GM23338 (cell line): ENCODE results near the gene SNX5. TPM values are rescaled to one million over a fixed set of nuclear protein-coding genes. Genes with fewer than 3 reads are reported as not detected.

Experiments
- ATAC-seq: fragments of 200-7000 bp; cut with Tn5 transposase; 3 replicates; pipeline ENCODE4 v1.9.1; 2020
- DNase-seq: peaks from one replicate; pipeline ENCODE4 v3.0.0-alpha.2; 2015; ENCODE audit warnings: low spot score
- H2AFZ ChIP-seq: fragments of 200-600 bp; sonication (generic); 2 replicates; pipeline ENCODE4 v1.8.0; 2016; ENCODE audit warnings: antibody characterized with exemption, mild to moderate bottlenecking, moderate library complexity
- H3F3A ChIP-seq: fragments of 200-600 bp; sonication (generic); replicated peaks from 2 replicates; pipeline ENCODE4 v1.8.0; 2017; ENCODE audit warnings: antibody characterized with exemption, mixed run types, low read depth
- H3K27ac ChIP-seq: fragments of 200-600 bp; sonication (generic); 2 replicates; pipeline ENCODE4 v1.6.1; 2016; ENCODE audit warnings: low read depth
- H3K27me3 ChIP-seq: fragments of 200-600 bp; sonication (generic); 2 replicates; pipeline ENCODE4 v1.8.0; 2016; ENCODE audit warnings: mild to moderate bottlenecking, mixed run types, moderate library complexity; ENCODE audit not compliant: insufficient read depth
- H3K36me3 ChIP-seq: fragments of 200-600 bp; sonication (generic); 2 replicates; pipeline ENCODE4 v1.8.0; 2016; ENCODE audit warnings: mild to moderate bottlenecking; ENCODE audit not compliant: insufficient read depth
- H3K4me1 ChIP-seq: fragments of 200-600 bp; sonication (generic); 2 replicates; pipeline ENCODE4 v1.8.0; 2016; ENCODE audit warnings: mild to moderate bottlenecking, moderate library complexity; ENCODE audit not compliant: insufficient read depth
- H3K4me2 ChIP-seq: fragments of 200-600 bp; sonication (generic); 2 replicates; pipeline ENCODE4 v1.7.1; 2017; ENCODE audit warnings: mixed run types
- H3K4me3 ChIP-seq: fragments of 200-600 bp; sonication (generic); 2 replicates; pipeline ENCODE4 v1.6.1; 2016; ENCODE audit warnings: mixed run types
- H3K79me2 ChIP-seq: fragments of 200-600 bp; sonication (generic); replicated peaks from 2 replicates; pipeline ENCODE4 v1.8.0; 2017; ENCODE audit warnings: mild to moderate bottlenecking; ENCODE audit not compliant: insufficient read depth
- H3K9me2 ChIP-seq: fragments of 200-600 bp; sonication (generic); 2 replicates; pipeline ENCODE4 v1.8.0; 2017; ENCODE audit not compliant: insufficient read depth
- H4K20me1 ChIP-seq: fragments of 200-600 bp; sonication (generic); replicated peaks from 2 replicates; pipeline ENCODE4 v1.8.0; 2017; ENCODE audit warnings: mild to moderate bottlenecking; ENCODE audit not compliant: insufficient read depth
- H3K27ac Mint-ChIP-seq: 2 replicates; pipeline ENCODE4 v1.8.0; 2020; ENCODE audit warnings: inconsistent platforms, mild to moderate bottlenecking, moderate library complexity, mixed read lengths
- H3K27me3 Mint-ChIP-seq: 3 replicates; pipeline ENCODE4 v1.8.0; 2022; ENCODE audit warnings: low read depth, mild to moderate bottlenecking, moderate library complexity, mixed read lengths, inconsistent platforms; ENCODE audit not compliant: insufficient read depth, poor library complexity
- H3K36me3 Mint-ChIP-seq: 3 replicates; pipeline ENCODE4 v1.8.0; 2021; ENCODE audit warnings: low read depth, mild to moderate bottlenecking, inconsistent platforms, moderate library complexity, mixed read lengths
- H3K4me1 Mint-ChIP-seq: 3 replicates; pipeline ENCODE4 v1.8.0; 2020; ENCODE audit warnings: mild to moderate bottlenecking, inconsistent platforms, mixed read lengths
- H3K4me3 Mint-ChIP-seq: 3 replicates; pipeline ENCODE4 v1.8.0; 2021; ENCODE audit warnings: moderate library complexity, mild to moderate bottlenecking, inconsistent platforms, mixed read lengths
- H3K9me3 Mint-ChIP-seq: 3 replicates; pipeline ENCODE4 v1.8.0; 2020; ENCODE audit warnings: moderate library complexity, mild to moderate bottlenecking, inconsistent platforms, mixed read lengths
- ETS1 ChIP-seq: IDR thresholded peaks from 2 replicates; pipeline ENCODE4 v1.6.1; 2016; ENCODE audit warnings: antibody characterized with exemption
- EZH2phosphoT487 ChIP-seq: fragments of 200-600 bp; sonication (generic); IDR thresholded peaks from one replicate; pipeline ENCODE4 v1.8.1; 2018; ENCODE audit warnings: antibody characterized with exemption; ENCODE audit not compliant: unreplicated experiment
- JUNB ChIP-seq: IDR thresholded peaks from one replicate; pipeline ENCODE4 v1.6.1; 2016; ENCODE audit warnings: antibody characterized with exemption; ENCODE audit not compliant: unreplicated experiment
- NANOG ChIP-seq: IDR thresholded peaks from 2 replicates; pipeline ENCODE4 v1.6.1; 2016; ENCODE audit warnings: antibody characterized with exemption, borderline replicate concordance
- POLR2AphosphoS5 ChIP-seq: IDR thresholded peaks from 2 replicates; pipeline ENCODE4 v1.6.1; 2016; ENCODE audit warnings: antibody characterized with exemption, low read depth
- REST ChIP-seq: IDR thresholded peaks from one replicate; pipeline ENCODE4 v1.6.1; 2018; ENCODE audit warnings: antibody characterized with exemption; ENCODE audit not compliant: unreplicated experiment
- STAT1 ChIP-seq: IDR thresholded peaks from one replicate; pipeline ENCODE4 v1.6.1; 2016; ENCODE audit warnings: antibody characterized with exemption; ENCODE audit not compliant: unreplicated experiment
- ZNF114 ChIP-seq: fragments of 250-450 bp; sonication (Bioruptor Pico); IDR thresholded peaks from 2 replicates; pipeline ENCODE4 v1.5.0; 2020; ENCODE audit warnings: mild to moderate bottlenecking, moderate library complexity
- ZNF331 ChIP-seq: fragments of 250-450 bp; sonication (Bioruptor Pico); IDR thresholded peaks from 2 replicates; pipeline ENCODE4 v1.5.0; 2020; ENCODE audit warnings: low read depth, mild to moderate bottlenecking, moderate library complexity
- polyA plus RNA-seq: library from polyadenylated mRNA; unstranded; fragments of >200 nt; fragmentation: Nextera tagmentation; extraction: Ambion mirVana; gene quantifications from 2 replicates; pipeline ENCODE4 v1.2.1, GENCODE V29; 2016
- total RNA-seq: library from RNA; depleted of rRNA; stranded (reverse); fragments of >200 nt; shearing (Covaris generic); gene quantifications from 2 replicates; pipeline ENCODE4 v1.2.3, GENCODE V29; 2014

SNX5 gene
- total and polyA plus RNA-seq, 2 experiments from 2014 or later: 167 to 287 TPM

- TF ChIP-seq REST (no peak), JUNB (no peak), ZNF114 (CRISPR knock-in tag) (no peak), EZH2phosphoT487 (no peak)
Observed at GRCh38 chr20:18009116-18009515, 40.5 kb upstream of the SNX5 start (continued).

GRCh38 chr20:18007534-18008292 lies 39.1 kb upstream of the SNX5 start:
- no peak for TF ChIP-seq NANOG
- no peak for TF ChIP-seq POLR2AphosphoS5
- no peak for TF ChIP-seq ETS1
- TF ChIP-seq REST: no peak
- TF ChIP-seq STAT1: no peak
- TF ChIP-seq ZNF331 (CRISPR knock-in tag): no peak
- TF ChIP-seq ZNF114 (CRISPR knock-in tag): no peak
- Mint-ChIP-seq H3K27ac (0 out of 2 replicates have a peak overlapping the region, but pooled peaks have one; percentile 36), H3K4me1 (peaks cover 15% of the 10 kb centered on the region; the same call in 2 of the 3 replicates)

More at GRCh38 chr20:18007534-18008292, 39.1 kb upstream of the SNX5 start:
- Histone ChIP-seq H4K20me1 (no peaks in the 10 kb centered on the region), H3K27me3 (no peaks in the 10 kb centered on the region), H3K4me3 (no peak overlapping the region), H3K9me2 (no peaks in the 10 kb centered on the region), H3K27ac (no peak overlapping the region), H3K36me3 (no peaks in the 10 kb centered on the region), H3K4me2 (no peak overlapping the region), H3K4me1 (no peaks in the 10 kb centered on the region), H3F3A (no peaks in the 10 kb centered on the region), H2AFZ (no peak overlapping the region), H3K79me2 (no peaks in the 10 kb centered on the region)
- Mint-ChIP-seq H3K9me3 (peaks cover 9% of the 10 kb centered on the region), H3K4me3 (no peak overlapping the region), H3K27me3 (no peaks in the 10 kb centered on the region), H3K36me3 (peaks cover 14% of the 10 kb centered on the region)
- DNase-seq (no peak), ATAC-seq (no peak)
